ENCODE measurements around the gene NANOS2.

The NANOS2 gene

GRCh38 chr19:45890877-45891276 lies 23.7 kb downstream of the NANOS2 start:
- no peak for DNase-seq

- no peak for DNase-seq
These were observed 25.2 kb downstream of the NANOS2 start for GRCh38 chr19:45889210-45889885.

- no peak for DNase-seq
These were observed 27.3 kb downstream of the NANOS2 start for GRCh38 chr19:45887200-45887710.

- peak; percentile 90 for DNase-seq
These were observed 28.0 kb downstream of the NANOS2 start for GRCh38 chr19:45886427-45887199.

GRCh38 chr19:45885556-45886426 lies 28.8 kb downstream of the NANOS2 start, which contains the start of gene IRF2BP1:
Gene IRF2BP1, minus strand, starts transcription at chr19:45886141. Its CDS starts 367 bp downstream, at chr19:45885774.
- peak; percentile 89 for DNase-seq

- no peak for DNase-seq
These were observed 29.7 kb downstream of the NANOS2 start for GRCh38 chr19:45884682-45885555.

- no peak for DNase-seq
These were observed 30.5 kb downstream of the NANOS2 start for GRCh38 chr19:45883881-45884681.

- DNase-seq = no peak
These were observed 31.0 kb downstream of the NANOS2 start for GRCh38 chr19:45883586-45883880.

- peak; percentile 76 for DNase-seq
These were observed 31.7 kb downstream of the NANOS2 start for GRCh38 chr19:45882652-45883585.

GRCh38 chr19:45881909-45882528 lies 32.6 kb downstream of the NANOS2 start:
- DNase-seq = no peak

- DNase-seq = no peak
These were observed 33.3 kb downstream of the NANOS2 start for GRCh38 chr19:45881082-45881908.

- no peak for DNase-seq
These were observed 34.6 kb downstream of the NANOS2 start for GRCh38 chr19:45879971-45880370.

- DNase-seq = no peak
These were observed 35.5 kb downstream of the NANOS2 start for GRCh38 chr19:45879055-45879454.

GRCh38 chr19:45878043-45878794 lies 36.4 kb downstream of the NANOS2 start:
- no peak for DNase-seq

GRCh38 chr19:45876411-45877197 lies 38.0 kb downstream of the NANOS2 start:
- DNase-seq = no peak

GRCh38 chr19:45876161-45876410 lies 38.5 kb downstream of the NANOS2 start:
- no peak for DNase-seq

GRCh38 chr19:45874620-45874966 lies 40.0 kb downstream of the NANOS2 start:
- DNase-seq = no peak

All from CD4-positive, alpha-beta T cell treated with Interleukin-4 for 4 hours (primary cell).